ENCODE data around the gene UBE2D1. TPM values are rescaled to one million over a fixed set of nuclear protein-coding genes. Genes with fewer than 3 reads are reported as not detected.

The UBE2D1 gene
- total and polyA plus RNA-seq, 9 of the 15 experiments (the other 6 are each of a cell fraction or from before 2014, with no cell fraction given), result 4.1 to 24.4 (median 12.3) TPM

DNA sequence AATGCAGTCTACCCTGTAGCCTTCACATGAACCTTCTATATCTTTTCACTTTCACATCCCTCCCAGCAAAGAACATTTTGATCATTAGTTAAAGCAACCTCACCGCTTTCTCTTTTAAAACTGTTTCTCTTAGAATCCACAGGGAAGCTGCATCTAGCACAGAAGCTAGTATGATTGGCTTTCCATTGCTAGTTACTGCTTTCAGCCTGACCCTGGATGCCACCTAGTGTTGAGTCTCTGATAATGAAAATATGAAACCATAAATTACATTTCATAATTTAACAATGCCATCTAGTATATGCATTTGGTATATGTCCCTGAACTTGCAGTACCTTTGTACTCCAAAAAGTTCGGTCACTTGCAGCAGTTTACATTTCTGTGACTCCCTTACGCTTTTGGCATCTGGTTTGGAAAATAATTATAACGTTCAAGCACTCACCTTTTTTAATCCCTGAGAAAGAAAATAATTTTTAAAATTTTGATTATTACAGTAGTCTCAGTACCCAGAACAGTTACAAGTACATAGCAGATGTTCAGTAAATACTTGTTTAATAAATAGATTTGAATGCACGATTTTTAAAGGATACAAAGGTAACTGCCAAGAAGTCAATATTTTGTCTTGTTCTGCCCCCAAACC lies 43.1 kb upstream of the UBE2D1 start (continued):
- TF ChIP-seq, protein P1, sequence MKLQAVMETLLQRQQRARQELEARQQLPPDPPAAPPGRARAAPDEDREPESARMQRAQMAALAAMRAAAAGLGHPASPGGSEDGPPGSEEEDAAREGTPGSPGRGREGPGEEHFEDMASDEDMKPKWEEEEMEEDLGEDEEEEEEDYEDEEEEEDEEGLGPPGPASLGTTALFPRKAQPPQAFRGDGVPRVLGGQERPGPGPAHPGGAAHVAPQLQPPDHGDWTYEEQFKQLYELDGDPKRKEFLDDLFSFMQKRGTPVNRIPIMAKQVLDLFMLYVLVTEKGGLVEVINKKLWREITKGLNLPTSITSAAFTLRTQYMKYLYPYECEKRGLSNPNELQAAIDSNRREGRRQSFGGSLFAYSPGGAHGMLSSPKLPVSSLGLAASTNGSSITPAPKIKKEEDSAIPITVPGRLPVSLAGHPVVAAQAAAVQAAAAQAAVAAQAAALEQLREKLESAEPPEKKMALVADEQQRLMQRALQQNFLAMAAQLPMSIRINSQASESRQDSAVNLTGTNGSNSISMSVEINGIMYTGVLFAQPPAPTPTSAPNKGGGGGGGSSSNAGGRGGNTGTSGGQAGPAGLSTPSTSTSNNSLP (IDR thresholded peaks at IDR 0.05; ENCODE audit: borderline replicate concordance, low read depth, low read length), result peak; percentile 87; the same call in 1 of the 2 replicates
- TF ChIP-seq, protein P2, sequence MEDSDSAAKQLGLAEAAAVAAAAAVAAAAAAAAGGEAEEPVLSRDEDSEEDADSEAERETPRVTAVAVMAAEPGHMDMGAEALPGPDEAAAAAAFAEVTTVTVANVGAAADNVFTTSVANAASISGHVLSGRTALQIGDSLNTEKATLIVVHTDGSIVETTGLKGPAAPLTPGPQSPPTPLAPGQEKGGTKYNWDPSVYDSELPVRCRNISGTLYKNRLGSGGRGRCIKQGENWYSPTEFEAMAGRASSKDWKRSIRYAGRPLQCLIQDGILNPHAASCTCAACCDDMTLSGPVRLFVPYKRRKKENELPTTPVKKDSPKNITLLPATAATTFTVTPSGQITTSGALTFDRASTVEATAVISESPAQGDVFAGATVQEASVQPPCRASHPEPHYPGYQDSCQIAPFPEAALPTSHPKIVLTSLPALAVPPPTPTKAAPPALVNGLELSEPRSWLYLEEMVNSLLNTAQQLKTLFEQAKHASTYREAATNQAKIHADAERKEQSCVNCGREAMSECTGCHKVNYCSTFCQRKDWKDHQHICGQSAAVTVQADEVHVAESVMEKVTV (CRISPR knock-in tag; IDR thresholded peaks at IDR 0.05), result peak; percentile 72
- TF ChIP-seq, protein P3, sequence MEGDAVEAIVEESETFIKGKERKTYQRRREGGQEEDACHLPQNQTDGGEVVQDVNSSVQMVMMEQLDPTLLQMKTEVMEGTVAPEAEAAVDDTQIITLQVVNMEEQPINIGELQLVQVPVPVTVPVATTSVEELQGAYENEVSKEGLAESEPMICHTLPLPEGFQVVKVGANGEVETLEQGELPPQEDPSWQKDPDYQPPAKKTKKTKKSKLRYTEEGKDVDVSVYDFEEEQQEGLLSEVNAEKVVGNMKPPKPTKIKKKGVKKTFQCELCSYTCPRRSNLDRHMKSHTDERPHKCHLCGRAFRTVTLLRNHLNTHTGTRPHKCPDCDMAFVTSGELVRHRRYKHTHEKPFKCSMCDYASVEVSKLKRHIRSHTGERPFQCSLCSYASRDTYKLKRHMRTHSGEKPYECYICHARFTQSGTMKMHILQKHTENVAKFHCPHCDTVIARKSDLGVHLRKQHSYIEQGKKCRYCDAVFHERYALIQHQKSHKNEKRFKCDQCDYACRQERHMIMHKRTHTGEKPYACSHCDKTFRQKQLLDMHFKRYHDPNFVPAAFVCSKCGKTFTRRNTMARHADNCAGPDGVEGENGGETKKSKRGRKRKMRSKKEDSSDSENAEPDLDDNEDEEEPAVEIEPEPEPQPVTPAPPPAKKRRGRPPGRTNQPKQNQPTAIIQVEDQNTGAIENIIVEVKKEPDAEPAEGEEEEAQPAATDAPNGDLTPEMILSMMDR (IDR thresholded peaks at IDR 0.05 in 2 of 3, conservative IDR thresholded peaks at IDR 0.05 in 1 of 3; ENCODE audit: insufficient read depth in 2 of 3, low read depth in 1 of 3, low read length in 3 of 3), result peak; percentile 63 to 93 (median 66)
- TF ChIP-seq TEAD4 (IDR thresholded peaks at IDR 0.05; ENCODE audit: low read length), result peak; percentile 28; the same call in 1 of the 2 replicates
- TF ChIP-seq TEAD4 (CRISPR knock-in tag; IDR thresholded peaks at IDR 0.05; ENCODE audit: borderline replicate concordance), result no peak
- TF ChIP-seq, protein P4, sequence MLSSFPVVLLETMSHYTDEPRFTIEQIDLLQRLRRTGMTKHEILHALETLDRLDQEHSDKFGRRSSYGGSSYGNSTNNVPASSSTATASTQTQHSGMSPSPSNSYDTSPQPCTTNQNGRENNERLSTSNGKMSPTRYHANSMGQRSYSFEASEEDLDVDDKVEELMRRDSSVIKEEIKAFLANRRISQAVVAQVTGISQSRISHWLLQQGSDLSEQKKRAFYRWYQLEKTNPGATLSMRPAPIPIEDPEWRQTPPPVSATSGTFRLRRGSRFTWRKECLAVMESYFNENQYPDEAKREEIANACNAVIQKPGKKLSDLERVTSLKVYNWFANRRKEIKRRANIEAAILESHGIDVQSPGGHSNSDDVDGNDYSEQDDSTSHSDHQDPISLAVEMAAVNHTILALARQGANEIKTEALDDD (IDR thresholded peaks at IDR 0.05), result peak; percentile 77; the same call in 1 of the 2 replicates
- no peak for TF ChIP-seq STAT5A (IDR thresholded peaks at IDR 0.05; ENCODE audit: borderline replicate concordance, low read length)
- TF ChIP-seq MEIS2 (IDR thresholded peaks at IDR 0.05; ENCODE audit: partially characterized antibody), result peak; percentile 67
- no peak for TF ChIP-seq CEBPG (CRISPR knock-in tag; IDR thresholded peaks at IDR 0.05)
- no peak for TF ChIP-seq CEBPG (tag; conservative IDR thresholded peaks at IDR 0.05 in 1 of 2, IDR thresholded peaks at IDR 0.05 in 1 of 2)
- no peak for TF ChIP-seq SAFB (IDR thresholded peaks at IDR 0.05; ENCODE audit: borderline replicate concordance, low read depth, low read length)
- TF ChIP-seq SRSF3 (IDR thresholded peaks at IDR 0.05; ENCODE audit: insufficient read depth, low read length), result no peak
- TF ChIP-seq, protein P5, sequence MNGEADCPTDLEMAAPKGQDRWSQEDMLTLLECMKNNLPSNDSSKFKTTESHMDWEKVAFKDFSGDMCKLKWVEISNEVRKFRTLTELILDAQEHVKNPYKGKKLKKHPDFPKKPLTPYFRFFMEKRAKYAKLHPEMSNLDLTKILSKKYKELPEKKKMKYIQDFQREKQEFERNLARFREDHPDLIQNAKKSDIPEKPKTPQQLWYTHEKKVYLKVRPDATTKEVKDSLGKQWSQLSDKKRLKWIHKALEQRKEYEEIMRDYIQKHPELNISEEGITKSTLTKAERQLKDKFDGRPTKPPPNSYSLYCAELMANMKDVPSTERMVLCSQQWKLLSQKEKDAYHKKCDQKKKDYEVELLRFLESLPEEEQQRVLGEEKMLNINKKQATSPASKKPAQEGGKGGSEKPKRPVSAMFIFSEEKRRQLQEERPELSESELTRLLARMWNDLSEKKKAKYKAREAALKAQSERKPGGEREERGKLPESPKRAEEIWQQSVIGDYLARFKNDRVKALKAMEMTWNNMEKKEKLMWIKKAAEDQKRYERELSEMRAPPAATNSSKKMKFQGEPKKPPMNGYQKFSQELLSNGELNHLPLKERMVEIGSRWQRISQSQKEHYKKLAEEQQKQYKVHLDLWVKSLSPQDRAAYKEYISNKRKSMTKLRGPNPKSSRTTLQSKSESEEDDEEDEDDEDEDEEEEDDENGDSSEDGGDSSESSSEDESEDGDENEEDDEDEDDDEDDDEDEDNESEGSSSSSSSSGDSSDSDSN (IDR thresholded peaks at IDR 0.05; ENCODE audit: borderline replicate concordance in 1 of 2, low read depth in 2 of 2, low read length in 2 of 2), result no peak
- TF ChIP-seq RAD51 (IDR thresholded peaks at IDR 0.05; ENCODE audit: borderline replicate concordance, low read depth), result no peak
- TF ChIP-seq SMC3 (conservative IDR thresholded peaks at IDR 0.05; ENCODE audit: insufficient read depth, low read depth, low read length), result peak; percentile 83

Data from K562 (cell line).